HAP-1 (cell line): Measurements from ENCODE around the gene DCC.

Experiments used
- DNase-seq, 2 experiments: peaks; one replicate each; pipeline ENCODE4 v3.0.0-alpha.2; 2016 to 2020; ENCODE audit warnings: low spot score in 2 of 2
- H3K27me3 ChIP-seq: fragments of 250-450 bp; sonication (Bioruptor Pico); 2 replicates; pipeline ENCODE4 v1.5.1; 2020; ENCODE audit warnings: low read depth, mild to moderate bottlenecking, moderate library complexity
- H3K36me3 ChIP-seq: fragments of 250-450 bp; sonication (Bioruptor Pico); replicated peaks from 2 replicates; pipeline ENCODE4 v1.5.1; 2020; ENCODE audit warnings: mild to moderate bottlenecking
- H3K4me1 ChIP-seq: fragments of 250-450 bp; sonication (Bioruptor Pico); 2 replicates; pipeline ENCODE4 v1.5.1; 2020; ENCODE audit warnings: mild to moderate bottlenecking
- H3K4me3 ChIP-seq: fragments of 250-450 bp; sonication (Bioruptor Pico); 2 replicates; pipeline ENCODE4 v1.5.1; 2020; ENCODE audit warnings: mild to moderate bottlenecking, moderate library complexity
- H3K9me3 ChIP-seq: fragments of 250-450 bp; sonication (Bioruptor Pico); 2 replicates; pipeline ENCODE4 v1.5.1; 2020; ENCODE audit warnings: mild to moderate bottlenecking, moderate library complexity
- in situ Hi-C: fragments of 300-500 bp; cut with MboI; formaldehyde crosslinking; loops from 3 replicates; pipeline ENCODE4 v1.14.3; 2020; ENCODE audit warnings: low sequenced_read_pairs, inconsistent platforms, mixed read lengths

The DCC gene

DNA sequence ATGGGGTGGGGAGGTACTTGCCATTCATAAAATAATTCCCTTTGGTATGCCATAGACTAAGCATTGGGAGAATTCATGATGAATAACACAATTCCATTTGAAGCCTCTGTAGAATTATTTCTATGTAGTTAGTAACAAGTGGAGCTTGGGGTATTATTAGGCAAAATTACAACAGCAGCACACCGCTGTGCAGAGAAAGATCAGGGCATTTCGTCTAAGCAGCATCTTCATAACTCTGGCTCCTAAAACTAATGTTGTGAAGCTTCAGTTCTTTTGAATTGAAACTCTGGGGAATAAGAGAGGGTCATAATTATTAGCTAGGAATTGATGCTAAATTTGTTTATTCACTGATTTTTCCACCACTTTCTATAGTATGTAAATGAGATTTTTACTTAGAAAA, 630.7 kb downstream of the DCC start:
- Histone ChIP-seq H3K36me3 (no peaks in the 10 kb centered on the region), H3K9me3 (no peaks in the 10 kb centered on the region), H3K4me3 (no peak overlapping the region), H3K27me3 (no peaks in the 10 kb centered on the region), H3K4me1 (no peaks in the 10 kb centered on the region)
- in situ Hi-C loops: no loop called here
- DNase-seq: no peak

DNA sequence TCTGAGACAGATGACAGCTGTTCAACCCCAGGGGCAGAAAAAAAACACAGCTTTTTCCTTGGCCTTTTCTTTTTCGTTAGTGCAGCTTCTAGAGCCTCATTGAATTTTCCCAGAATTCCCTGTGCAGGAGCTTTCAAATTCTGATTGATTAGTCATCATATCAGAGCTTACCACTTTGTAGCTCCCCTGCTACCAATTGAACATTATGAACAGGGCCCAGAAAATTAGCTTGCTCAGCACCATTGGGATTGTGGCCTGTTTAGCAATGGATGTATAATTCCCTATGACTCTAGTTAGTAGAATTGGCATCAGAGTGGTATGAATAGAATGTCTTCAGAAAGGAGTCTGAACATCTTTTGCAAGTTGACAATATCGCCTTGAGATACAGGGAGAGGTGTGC, 631.1 kb downstream of the DCC start:
- Histone ChIP-seq H3K4me3 (no peak overlapping the region), H3K27me3 (no peaks in the 10 kb centered on the region), H3K9me3 (no peaks in the 10 kb centered on the region), H3K36me3 (no peaks in the 10 kb centered on the region), H3K4me1 (no peaks in the 10 kb centered on the region)
- in situ Hi-C loops: no loop called here
- DNase-seq: no peak

DNA sequence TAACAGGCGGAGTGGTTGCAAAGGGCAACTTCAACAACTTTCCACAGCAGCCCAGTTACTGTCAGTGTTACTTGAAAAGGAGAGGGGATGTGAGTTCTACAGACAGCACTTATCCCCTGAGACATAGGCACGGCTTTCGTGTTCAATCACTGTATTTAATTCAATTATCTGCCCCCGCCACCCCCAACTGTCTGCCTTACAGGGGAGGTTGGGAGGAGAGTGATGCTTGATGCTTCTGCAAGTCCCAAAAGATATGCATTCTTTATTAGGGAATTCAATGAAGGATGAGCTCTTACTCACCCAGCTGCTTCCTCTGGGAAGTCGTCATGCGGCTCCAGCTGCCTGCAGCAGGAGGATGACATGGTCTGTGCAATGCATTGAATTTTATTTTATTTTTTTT, 639.9 kb downstream of the DCC start:
- in situ Hi-C loops: no loop called here
- no peaks in the 10 kb centered on the region for H3K36me3 ChIP-seq
- no peaks in the 10 kb centered on the region for H3K4me1 ChIP-seq
- DNase-seq: no peak
- no peaks in the 10 kb centered on the region for H3K27me3 ChIP-seq
- no peak overlapping the region for H3K4me3 ChIP-seq
- no peaks in the 10 kb centered on the region for H3K9me3 ChIP-seq

DNA sequence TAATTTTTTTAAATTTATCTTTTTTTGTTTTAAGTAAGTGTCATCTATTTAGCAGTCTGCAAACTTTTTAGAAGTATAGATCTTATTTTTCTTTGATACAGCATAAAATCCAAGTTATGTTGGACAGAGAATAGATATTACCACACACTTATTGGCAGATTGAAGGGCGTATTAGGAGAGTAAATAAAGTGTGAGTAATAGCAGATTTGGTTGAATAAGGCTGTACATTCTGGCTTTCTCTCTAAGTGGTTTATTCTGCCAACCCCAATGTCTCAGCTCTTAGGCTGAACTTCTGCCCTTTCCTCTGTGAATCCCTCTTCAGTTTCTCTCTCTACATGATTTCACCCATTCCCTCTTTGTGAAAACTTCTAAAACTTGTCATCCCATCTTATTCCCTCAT, 651.2 kb downstream of the DCC start:
- no peaks in the 10 kb centered on the region for H3K36me3 ChIP-seq

DNA sequence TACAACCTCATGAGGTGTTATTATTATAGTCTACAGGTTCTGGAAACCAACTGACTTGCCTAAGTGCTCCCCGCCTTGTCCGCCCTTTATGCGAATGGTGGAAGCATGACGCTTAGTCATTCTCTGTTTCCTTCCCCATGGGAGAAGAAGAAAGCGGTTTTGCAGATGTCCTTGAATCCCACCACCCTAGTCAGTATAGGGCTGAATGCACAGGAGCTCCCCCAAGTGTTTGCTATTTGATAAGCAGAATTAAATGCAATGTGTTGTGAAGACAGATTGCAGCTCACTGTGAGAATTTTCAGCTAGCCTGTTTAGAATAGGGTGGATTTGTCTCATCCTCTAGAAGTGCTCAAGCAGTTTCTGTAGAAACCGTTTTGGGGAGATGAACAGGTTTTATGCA, 652.0 kb downstream of the DCC start:
- no peaks in the 10 kb centered on the region for H3K9me3 ChIP-seq
- in situ Hi-C loops: no loop called here
- no peaks in the 10 kb centered on the region for H3K36me3 ChIP-seq
- no peak for DNase-seq
- no peaks in the 10 kb centered on the region for H3K4me1 ChIP-seq
- H3K4me3 ChIP-seq: no peak overlapping the region
- H3K27me3 ChIP-seq: no peaks in the 10 kb centered on the region

More for the DNA sequence above, 651.2 kb downstream of the DCC start:
- H3K4me1 ChIP-seq: no peaks in the 10 kb centered on the region
- H3K9me3 ChIP-seq: no peaks in the 10 kb centered on the region
- H3K4me3 ChIP-seq: no peak overlapping the region
- in situ Hi-C loops: no loop called here
- no peak for DNase-seq
- H3K27me3 ChIP-seq: no peaks in the 10 kb centered on the region

DNA sequence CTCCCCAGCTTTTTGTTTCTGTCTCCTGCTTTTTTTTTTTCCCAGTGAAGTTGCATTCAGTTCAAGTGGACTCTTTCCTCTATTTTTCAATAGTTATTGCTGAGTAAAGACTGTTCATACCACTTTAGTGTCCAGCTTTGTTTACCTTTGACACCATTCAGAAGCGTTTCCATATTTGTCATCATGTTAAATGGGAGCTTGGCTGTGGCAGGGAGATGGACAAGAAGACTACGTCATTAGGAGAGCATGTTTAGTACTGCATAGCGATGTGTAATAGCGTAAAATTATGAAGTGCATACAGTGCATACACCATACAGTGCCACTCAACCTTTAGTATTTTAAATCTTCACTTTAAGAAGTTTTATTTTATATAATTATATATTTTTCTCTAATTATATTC, 655.9 kb downstream of the DCC start:
- H3K4me1 ChIP-seq: no peaks in the 10 kb centered on the region
- no peaks in the 10 kb centered on the region for H3K36me3 ChIP-seq
- no peak overlapping the region for H3K4me3 ChIP-seq
- no peaks in the 10 kb centered on the region for H3K9me3 ChIP-seq
- in situ Hi-C loops: no loop called here
- no peak for DNase-seq
- no peaks in the 10 kb centered on the region for H3K27me3 ChIP-seq

DNA sequence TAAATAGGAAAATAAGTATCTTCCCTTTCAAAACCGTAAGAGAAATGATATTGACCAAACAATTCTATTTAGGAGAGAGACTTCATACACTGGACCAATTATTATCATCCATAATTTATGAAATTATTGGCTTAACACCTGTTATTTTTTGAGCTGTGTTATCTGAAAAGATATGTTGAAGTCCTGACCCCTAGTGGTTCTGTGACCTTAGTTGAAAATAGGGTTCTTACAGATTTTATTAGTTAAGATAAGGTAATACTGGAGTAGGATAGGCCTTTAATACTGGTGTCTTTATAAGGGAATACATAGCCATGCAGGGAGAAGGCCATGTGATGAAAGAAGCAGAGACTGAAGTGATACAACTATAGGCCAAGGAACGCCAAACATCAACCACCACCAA, 659.6 kb downstream of the DCC start:
- H3K36me3 ChIP-seq: no peaks in the 10 kb centered on the region
- no peak overlapping the region for H3K4me3 ChIP-seq
- in situ Hi-C loops: no loop called here

DNA sequence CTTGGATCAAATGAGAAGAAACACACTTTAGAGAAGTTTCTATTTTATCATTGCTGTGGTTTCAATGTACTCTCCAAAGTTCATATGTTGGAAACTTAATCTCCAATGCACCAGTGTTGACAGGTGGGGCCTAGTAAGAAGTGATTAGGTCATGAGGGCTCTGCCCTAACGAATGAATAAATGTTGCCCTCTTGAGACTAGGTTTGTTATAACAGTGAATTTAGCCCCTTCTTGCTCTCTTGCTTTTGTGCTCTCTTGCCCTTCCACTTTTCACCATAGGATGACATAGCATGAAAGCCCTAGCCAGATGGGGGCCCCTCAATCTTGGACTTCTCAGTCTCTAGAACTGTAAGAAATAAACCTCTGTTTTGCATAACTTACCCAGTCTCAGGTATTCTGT, 664.8 kb downstream of the DCC start:
- H3K36me3 ChIP-seq: no peaks in the 10 kb centered on the region
- in situ Hi-C loops: no loop called here
- H3K4me3 ChIP-seq: no peak overlapping the region
- no peak for DNase-seq
- no peaks in the 10 kb centered on the region for H3K9me3 ChIP-seq
- H3K27me3 ChIP-seq: no peaks in the 10 kb centered on the region
- no peaks in the 10 kb centered on the region for H3K4me1 ChIP-seq

More for the DNA sequence above, 659.6 kb downstream of the DCC start:
- DNase-seq: no peak
- Histone ChIP-seq H3K27me3 (no peaks in the 10 kb centered on the region), H3K4me1 (no peaks in the 10 kb centered on the region), H3K9me3 (no peaks in the 10 kb centered on the region)

DNA sequence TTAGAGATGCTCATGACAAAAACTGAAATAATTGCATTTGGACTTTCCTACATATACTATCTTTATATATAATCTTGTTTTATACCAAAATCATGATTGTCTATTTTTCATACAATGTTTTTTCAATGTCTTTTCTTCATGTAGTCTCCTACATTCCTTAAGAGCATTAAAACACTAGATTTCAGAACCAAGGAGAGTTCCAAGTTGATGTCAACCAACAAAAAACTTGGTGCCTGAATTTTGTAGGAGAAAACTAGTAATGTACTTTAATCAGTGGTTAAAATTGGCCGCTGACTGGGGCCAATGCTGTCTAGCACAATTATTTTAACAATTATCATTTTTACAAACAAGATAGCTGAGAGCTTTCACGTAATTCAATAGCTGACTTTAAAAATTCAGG, 678.8 kb downstream of the DCC start:
- no peaks in the 10 kb centered on the region for H3K27me3 ChIP-seq
- H3K4me3 ChIP-seq: no peak overlapping the region
- in situ Hi-C loops: no loop called here
- DNase-seq: no peak
- H3K4me1 ChIP-seq: no peaks in the 10 kb centered on the region
- no peaks in the 10 kb centered on the region for H3K9me3 ChIP-seq
- no peaks in the 10 kb centered on the region for H3K36me3 ChIP-seq

DNA sequence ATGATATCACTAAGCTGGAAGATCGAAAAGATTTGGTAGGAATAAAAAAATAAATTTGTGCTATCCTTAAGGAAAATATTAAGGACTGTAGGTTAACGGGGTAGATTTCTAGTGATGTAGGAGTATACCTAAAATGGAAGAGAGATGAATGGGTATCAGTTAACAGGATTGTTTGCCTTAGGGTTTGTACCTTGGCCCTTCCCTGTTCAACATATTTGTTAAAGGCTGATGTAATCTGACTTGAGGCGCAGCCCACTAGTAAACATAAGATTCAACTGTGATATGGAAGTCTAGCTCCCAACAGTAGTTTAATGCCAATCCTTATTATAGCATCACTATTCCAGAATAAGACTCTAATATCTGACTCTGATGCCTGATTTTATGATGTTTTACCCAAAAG, 685.2 kb downstream of the DCC start:
- Histone ChIP-seq H3K9me3 (no peaks in the 10 kb centered on the region), H3K27me3 (no peaks in the 10 kb centered on the region), H3K4me3 (no peak overlapping the region), H3K4me1 (no peaks in the 10 kb centered on the region), H3K36me3 (no peaks in the 10 kb centered on the region)
- DNase-seq: no peak
- in situ Hi-C loops: no loop called here

DNA sequence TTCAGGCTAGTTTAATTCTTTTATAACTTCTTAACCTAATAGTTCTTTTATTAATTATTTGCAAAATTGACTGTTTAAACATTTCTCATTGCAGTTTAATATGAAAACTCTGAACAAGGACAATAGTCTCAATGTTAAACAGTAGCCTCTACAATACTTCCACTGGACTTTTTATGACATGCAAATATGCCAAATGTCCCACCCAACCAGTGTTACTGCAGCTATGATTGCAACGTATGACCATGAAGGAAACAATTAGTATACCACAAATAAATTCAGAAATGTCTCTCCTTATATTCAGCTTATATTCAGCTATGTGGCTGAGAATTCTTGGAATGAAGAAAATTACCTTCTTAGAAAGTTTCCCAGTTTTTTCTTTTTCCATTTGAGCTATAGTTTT, 688.6 kb downstream of the DCC start:
- H3K9me3 ChIP-seq: no peaks in the 10 kb centered on the region
- H3K27me3 ChIP-seq: no peaks in the 10 kb centered on the region
- no peaks in the 10 kb centered on the region for H3K36me3 ChIP-seq
- no peak overlapping the region for H3K4me3 ChIP-seq
- in situ Hi-C loops: no loop called here
- no peaks in the 10 kb centered on the region for H3K4me1 ChIP-seq
- no peak for DNase-seq

DNA sequence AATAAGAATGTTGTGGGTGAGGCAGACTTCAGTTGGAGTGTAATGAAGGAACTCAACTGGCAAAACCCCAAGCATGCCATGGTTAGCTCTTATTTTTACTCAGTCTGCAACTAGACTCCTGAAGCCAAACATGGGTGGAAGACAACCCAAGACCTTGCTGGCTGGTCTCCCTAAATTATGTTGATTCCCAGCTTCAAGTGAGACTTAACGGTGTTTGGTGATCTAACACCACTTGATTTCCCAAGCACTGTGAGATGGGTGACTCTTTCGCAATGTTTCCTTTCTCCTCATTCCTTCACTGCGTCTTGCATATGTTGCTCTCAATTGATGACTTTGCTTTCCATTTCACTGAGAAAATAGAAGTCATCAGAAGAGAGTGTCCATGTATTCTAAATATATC, 693.1 kb downstream of the DCC start:
- no peak for DNase-seq
- H3K9me3 ChIP-seq: no peaks in the 10 kb centered on the region
- no peak overlapping the region for H3K4me3 ChIP-seq
- no peaks in the 10 kb centered on the region for H3K4me1 ChIP-seq
- no peaks in the 10 kb centered on the region for H3K36me3 ChIP-seq
- no peaks in the 10 kb centered on the region for H3K27me3 ChIP-seq
- in situ Hi-C loops: no loop called here

DNA sequence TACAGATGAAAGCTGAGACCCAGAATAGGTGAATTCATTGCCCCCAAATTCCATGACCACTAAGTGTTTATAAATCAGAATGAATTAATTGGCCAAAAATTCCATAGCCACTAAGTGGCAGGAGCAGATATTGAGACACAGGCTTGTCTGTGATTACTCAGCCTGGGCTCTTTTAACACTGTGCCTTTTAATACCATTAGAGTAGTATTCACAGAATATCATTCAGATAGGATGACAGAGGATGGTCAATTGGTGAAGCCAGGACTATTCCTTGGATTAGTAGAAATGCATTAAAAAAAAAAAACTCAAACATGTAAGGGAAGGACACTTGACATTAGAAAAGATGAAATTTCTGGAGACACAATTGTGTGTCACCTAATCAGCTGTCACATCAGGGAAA, 698.6 kb downstream of the DCC start:
- no peaks in the 10 kb centered on the region for H3K4me1 ChIP-seq
- no peaks in the 10 kb centered on the region for H3K27me3 ChIP-seq
- no peaks in the 10 kb centered on the region for H3K9me3 ChIP-seq
- H3K36me3 ChIP-seq: no peaks in the 10 kb centered on the region
- in situ Hi-C loops: no loop called here
- no peak for DNase-seq
- H3K4me3 ChIP-seq: no peak overlapping the region

DNA sequence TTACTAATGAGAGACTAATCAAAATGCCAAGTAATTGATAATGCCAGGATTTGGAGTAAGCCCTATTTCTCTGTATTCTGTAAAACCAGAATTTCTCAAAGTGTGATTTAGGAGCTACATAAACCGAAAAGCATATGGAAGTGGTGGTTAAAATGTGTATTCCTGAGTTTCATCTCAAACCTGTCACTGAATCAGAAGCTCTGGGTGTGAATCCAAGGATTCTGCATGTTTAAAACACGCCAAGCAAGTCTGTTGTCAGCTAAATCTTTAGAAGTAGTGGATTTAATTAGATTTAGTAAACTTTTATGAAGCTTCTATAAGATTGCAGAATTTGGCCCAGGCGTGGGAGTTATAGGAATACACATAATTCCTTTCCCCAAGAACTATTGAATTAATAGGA, 700.3 kb downstream of the DCC start:
- Histone ChIP-seq H3K36me3 (no peaks in the 10 kb centered on the region), H3K9me3 (no peaks in the 10 kb centered on the region), H3K4me1 (no peaks in the 10 kb centered on the region), H3K4me3 (no peak overlapping the region), H3K27me3 (no peaks in the 10 kb centered on the region)
- no peak for DNase-seq
- in situ Hi-C loops: no loop called here

DNA sequence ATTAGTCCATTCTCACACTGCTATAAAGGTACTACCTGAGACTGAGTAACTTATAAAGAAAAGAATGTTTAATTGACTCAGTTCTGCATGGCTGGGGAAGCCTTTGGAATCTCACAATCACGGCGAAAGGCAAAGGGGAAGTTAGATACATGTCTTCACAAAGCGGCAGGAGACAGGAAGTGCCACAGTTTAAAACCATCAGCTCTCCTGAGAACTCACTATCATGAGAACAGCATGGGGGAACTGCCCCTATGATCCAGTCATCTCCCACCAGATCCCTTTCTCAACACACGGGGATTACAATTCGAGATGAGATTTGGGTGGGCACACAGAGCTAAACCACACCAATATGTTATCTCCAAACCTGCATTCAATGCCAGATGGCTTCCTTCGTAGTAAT, 716.1 kb downstream of the DCC start:
- H3K4me1 ChIP-seq: no peaks in the 10 kb centered on the region
- in situ Hi-C loops: no loop called here
- H3K9me3 ChIP-seq: no peaks in the 10 kb centered on the region
- H3K36me3 ChIP-seq: no peaks in the 10 kb centered on the region
- no peaks in the 10 kb centered on the region for H3K27me3 ChIP-seq
- no peak for DNase-seq
- H3K4me3 ChIP-seq: no peak overlapping the region
